ENCODE data around the gene PEX11A. TPM values are rescaled to one million over a fixed set of nuclear protein-coding genes. Genes with fewer than 3 reads are reported as not detected.

PEX11A gene
- total RNA-seq, 1 experiment from 2014 or later: 3.0 TPM

GRCh38 chr15:89645680-89646079 lies 44.9 kb downstream of the PEX11A start:
- Mint-ChIP-seq H3K4me3 (no peak overlapping the region), H3K27ac (no peak overlapping the region), H3K36me3 (peaks cover 27% of the 10 kb centered on the region), H3K9me3 (no peaks in the 10 kb centered on the region), H3K4me1 (0 out of 2 replicates have a peak, but pooled peaks cover 3% of the 10 kb centered on the region), H3K27me3 (ENCODE audit: low read depth) (no peaks in the 10 kb centered on the region)
- CTCF ChIA-PET: interaction anchor here (1.5 to 2.5 kb wide), 3 partner anchors 16 to 70 kb away, joined by 4 to 11 read pairs (median 10); partner anchors contain the start of gene TICRR
- no peak for TF ChIP-seq ZNF263 (CRISPR knock-in tag; IDR thresholded peaks at IDR 0.05; ENCODE audit: low read depth)
- TF ChIP-seq ZNF138 (CRISPR knock-in tag; conservative IDR thresholded peaks at IDR 0.05): no peak
- no peak for TF ChIP-seq NFE2L1 (CRISPR knock-in tag; IDR thresholded peaks at IDR 0.05)
- no peak for TF ChIP-seq SOX15 (CRISPR knock-in tag; IDR thresholded peaks at IDR 0.05)
- no peak for TF ChIP-seq CTCF (IDR thresholded peaks at IDR 0.05)
- POLR2A ChIA-PET: no interaction called here
- no peak for ATAC-seq
- no peak for DNase-seq (ENCODE audit: low spot score)

- ChIA-PET POLR2A (no interaction called here), CTCF (no interaction called here)
- peaks cover 47% of the 10 kb centered on the region for H3K36me3 Mint-ChIP-seq
- TF ChIP-seq ATF2 (CRISPR knock-in tag; IDR thresholded peaks at IDR 0.05; ENCODE audit: borderline replicate concordance, low read depth) (no peak), ZSCAN18 (CRISPR knock-in tag; IDR thresholded peaks at IDR 0.05) (no peak), JAZF1 (CRISPR knock-in tag; IDR thresholded peaks at IDR 0.05) (no peak), GRHL2 (CRISPR knock-in tag; IDR thresholded peaks at IDR 0.05; ENCODE audit: insufficient replicate concordance, severe bottlenecking) (no peak), NR1H2 (CRISPR knock-in tag; IDR thresholded peaks at IDR 0.05) (no peak), IRF1 (CRISPR knock-in tag; IDR thresholded peaks at IDR 0.05) (no peak), MYBL2 (CRISPR knock-in tag; IDR thresholded peaks at IDR 0.05) (no peak), ZNF138 (CRISPR knock-in tag; conservative IDR thresholded peaks at IDR 0.05) (no peak)
- peaks cover 3% of the 10 kb centered on the region; the same call in 1 of the 2 replicates for H3K9me3 Mint-ChIP-seq
- no peak for ATAC-seq
- H3K27ac Mint-ChIP-seq: no peak overlapping the region
- H3K4me1 Mint-ChIP-seq: no peaks in the 10 kb centered on the region
- no peak overlapping the region for H3K4me3 Mint-ChIP-seq
- DNase-seq (ENCODE audit: low spot score): no peak
- no peaks in the 10 kb centered on the region for H3K27me3 Mint-ChIP-seq (ENCODE audit: low read depth)
Measured at GRCh38 chr15:89642106-89642505, 48.4 kb downstream of the PEX11A start.

- ChIA-PET CTCF (no interaction called here), POLR2A (no interaction called here)
- Mint-ChIP-seq H3K4me3 (no peak overlapping the region), H3K9me3 (peaks cover 3% of the 10 kb centered on the region; the same call in 1 of the 2 replicates), H3K4me1 (no peaks in the 10 kb centered on the region), H3K27ac (no peak overlapping the region), H3K36me3 (peaks cover 46% of the 10 kb centered on the region), H3K27me3 (ENCODE audit: low read depth) (no peaks in the 10 kb centered on the region)
- DNase-seq (ENCODE audit: low spot score): no peak
- ATAC-seq: no peak
- TF ChIP-seq E2F4 (CRISPR knock-in tag; IDR thresholded peaks at IDR 0.05; ENCODE audit: borderline replicate concordance, low read depth): no peak
- no peak for TF ChIP-seq SMAD3 (CRISPR knock-in tag; IDR thresholded peaks at IDR 0.05; ENCODE audit: borderline replicate concordance)
- TF ChIP-seq ZNF425 (CRISPR knock-in tag; conservative IDR thresholded peaks at IDR 0.05): no peak
- no peak for TF ChIP-seq CDX4 (CRISPR knock-in tag; IDR thresholded peaks at IDR 0.05; ENCODE audit: borderline replicate concordance)
- no peak for TF ChIP-seq ZNF138 (CRISPR knock-in tag; conservative IDR thresholded peaks at IDR 0.05)
- TF ChIP-seq ATF2 (CRISPR knock-in tag; IDR thresholded peaks at IDR 0.05; ENCODE audit: borderline replicate concordance, low read depth): no peak
- TF ChIP-seq OVOL2 (CRISPR knock-in tag; IDR thresholded peaks at IDR 0.05; ENCODE audit: borderline replicate concordance): no peak
- no peak for TF ChIP-seq ATF3 (CRISPR knock-in tag; conservative IDR thresholded peaks at IDR 0.05)
Measured at GRCh38 chr15:89641053-89641452, 49.5 kb downstream of the PEX11A start.
